ENCODE measurements around the gene ST3GAL6. TPM values are rescaled to one million over a fixed set of nuclear protein-coding genes. Genes with fewer than 3 reads are reported as not detected.
"Not testable (repeated sequence)": the region's sequence is repeated elsewhere in the genome, so short reads cannot be mapped to it uniquely, and the experiment has no call there.

The ST3GAL6 gene
- total and polyA plus RNA-seq, 2 donors: 3.1 to 16.7 TPM

GRCh38 chr3:98808071-98808470 is 44.9 kb downstream of the ST3GAL6 start:
- WGBS: 98% methylated on average over 2 of the region's 2 CpGs
- DNase-seq (ENCODE audit: extremely low spot score): no peak
- Histone ChIP-seq H3K4me1 (ENCODE audit: insufficient read depth) (no peaks in the 10 kb centered on the region), H3K4me3 (ENCODE audit: low read depth, low read length) (no peak overlapping the region), H3K27ac (ENCODE audit: low read depth) (no peak overlapping the region), H3K36me3 (ENCODE audit: insufficient read depth) (peaks cover 3% of the 10 kb centered on the region)

- WGBS: 45% methylated on average over 3 of the region's 3 CpGs
- Histone ChIP-seq H3K4me3 (ENCODE audit: low read depth, low read length) (no peak overlapping the region), H3K36me3 (ENCODE audit: insufficient read depth) (peaks cover 3% of the 10 kb centered on the region), H3K27ac (ENCODE audit: low read depth) (no peak overlapping the region), H3K4me1 (ENCODE audit: insufficient read depth) (no peaks in the 10 kb centered on the region)
- DNase-seq (ENCODE audit: extremely low spot score): no peak
Observed at GRCh38 chr3:98809557-98809956, 46.4 kb downstream of the ST3GAL6 start.

GRCh38 chr3:98811048-98811447 is 47.9 kb downstream of the ST3GAL6 start:
- Histone ChIP-seq H3K27ac (ENCODE audit: low read depth) (no peak overlapping the region), H3K36me3 (ENCODE audit: insufficient read depth) (peaks cover 3% of the 10 kb centered on the region)

GRCh38 chr3:98812851-98813374 is 49.8 kb downstream of the ST3GAL6 start:
- Histone ChIP-seq H3K4me1 (ENCODE audit: insufficient read depth) (no peaks in the 10 kb centered on the region), H3K27ac (ENCODE audit: low read depth) (no peak overlapping the region), H3K4me3 (ENCODE audit: low read depth, low read length) (no peak overlapping the region), H3K36me3 (ENCODE audit: insufficient read depth) (peaks cover 3% of the 10 kb centered on the region)
- 69% methylated on average over 5 of the region's 5 CpGs for WGBS
- DNase-seq (ENCODE audit: extremely low spot score): no peak

More at GRCh38 chr3:98811048-98811447, 47.9 kb downstream of the ST3GAL6 start:
- Histone ChIP-seq H3K4me1 (ENCODE audit: insufficient read depth) (no peaks in the 10 kb centered on the region), H3K4me3 (ENCODE audit: low read depth, low read length) (no peak overlapping the region)
- 81% methylated on average over 6 of the region's 6 CpGs for WGBS
- DNase-seq (ENCODE audit: extremely low spot score): no peak

GRCh38 chr3:98814817-98815420 is 51.8 kb downstream of the ST3GAL6 start:
- WGBS: 74% methylated on average over 5 of the region's 5 CpGs
- no peak overlapping the region for H3K4me3 ChIP-seq (ENCODE audit: low read depth, low read length)
- H3K36me3 ChIP-seq (ENCODE audit: insufficient read depth): no peaks in the 10 kb centered on the region
- H3K27ac ChIP-seq (ENCODE audit: low read depth): no peak overlapping the region
- no peak for DNase-seq (ENCODE audit: extremely low spot score)
- H3K4me1 ChIP-seq (ENCODE audit: insufficient read depth): no peaks in the 10 kb centered on the region

- DNase-seq (ENCODE audit: extremely low spot score): no peak
- no peak overlapping the region for H3K4me3 ChIP-seq (ENCODE audit: low read depth, low read length)
- no peak overlapping the region for H3K27ac ChIP-seq (ENCODE audit: low read depth)
- no peaks in the 10 kb centered on the region for H3K36me3 ChIP-seq (ENCODE audit: insufficient read depth)
- H3K4me1 ChIP-seq (ENCODE audit: insufficient read depth): no peaks in the 10 kb centered on the region
- 28% methylated on average over 3 of the region's 3 CpGs for WGBS
Observed at GRCh38 chr3:98817547-98818041, 54.5 kb downstream of the ST3GAL6 start.

GRCh38 chr3:98821063-98821462 is 57.9 kb downstream of the ST3GAL6 start:
- DNase-seq (ENCODE audit: extremely low spot score): no peak
- WGBS: 34% methylated on average over 3 of the region's 3 CpGs
- H3K4me1 ChIP-seq (ENCODE audit: insufficient read depth): no peaks in the 10 kb centered on the region
- no peak overlapping the region for H3K4me3 ChIP-seq (ENCODE audit: low read depth, low read length)
- no peaks in the 10 kb centered on the region for H3K36me3 ChIP-seq (ENCODE audit: insufficient read depth)
- no peak overlapping the region for H3K27ac ChIP-seq (ENCODE audit: low read depth)

- H3K4me1 ChIP-seq (ENCODE audit: insufficient read depth): no peaks in the 10 kb centered on the region
- H3K4me3 ChIP-seq (ENCODE audit: low read depth, low read length): no peak overlapping the region
- no peak overlapping the region for H3K27ac ChIP-seq (ENCODE audit: low read depth)
- no peaks in the 10 kb centered on the region for H3K36me3 ChIP-seq (ENCODE audit: insufficient read depth)
- 97% methylated on average over 4 of the region's 4 CpGs for WGBS
- no peak for DNase-seq (ENCODE audit: extremely low spot score)
Observed at GRCh38 chr3:98823791-98824190, 60.7 kb downstream of the ST3GAL6 start.

- no peaks in the 10 kb centered on the region for H3K4me1 ChIP-seq (ENCODE audit: insufficient read depth)
- H3K36me3 ChIP-seq (ENCODE audit: insufficient read depth): no peaks in the 10 kb centered on the region
- no peak overlapping the region for H3K4me3 ChIP-seq (ENCODE audit: low read depth, low read length)
- no peak overlapping the region for H3K27ac ChIP-seq (ENCODE audit: low read depth)
- 97% methylated on average over 6 of the region's 6 CpGs for WGBS
- no peak for DNase-seq (ENCODE audit: extremely low spot score)
Observed at GRCh38 chr3:98824256-98824655, 61.1 kb downstream of the ST3GAL6 start.

GRCh38 chr3:98826126-98826525 is 63.0 kb downstream of the ST3GAL6 start:
- WGBS: 81% methylated on average over 3 of the region's 3 CpGs
- no peak overlapping the region for H3K27ac ChIP-seq (ENCODE audit: low read depth)
- no peak for DNase-seq (ENCODE audit: extremely low spot score)
- H3K4me3 ChIP-seq (ENCODE audit: low read depth, low read length): no peak overlapping the region
- no peaks in the 10 kb centered on the region for H3K4me1 ChIP-seq (ENCODE audit: insufficient read depth)
- no peaks in the 10 kb centered on the region for H3K36me3 ChIP-seq (ENCODE audit: insufficient read depth)

GRCh38 chr3:98827221-98827920 is 64.2 kb downstream of the ST3GAL6 start:
- no peaks in the 10 kb centered on the region for H3K36me3 ChIP-seq (ENCODE audit: insufficient read depth)
- H3K4me1 ChIP-seq (ENCODE audit: insufficient read depth): no peaks in the 10 kb centered on the region
- H3K27ac ChIP-seq (ENCODE audit: low read depth): no peak overlapping the region
- no peak overlapping the region for H3K4me3 ChIP-seq (ENCODE audit: low read depth, low read length)
- no peak for DNase-seq (ENCODE audit: extremely low spot score)
- WGBS: 39% methylated on average over 1 of the region's 1 CpG

- DNase-seq (ENCODE audit: extremely low spot score): no peak
- Histone ChIP-seq H3K4me1 (ENCODE audit: insufficient read depth) (no peaks in the 10 kb centered on the region), H3K27ac (ENCODE audit: low read depth) (no peak overlapping the region), H3K4me3 (ENCODE audit: low read depth, low read length) (no peak overlapping the region), H3K36me3 (ENCODE audit: insufficient read depth) (no peaks in the 10 kb centered on the region)
- WGBS: 97% methylated on average over 1 of the region's 1 CpG
Observed at GRCh38 chr3:98829246-98829832, 66.2 kb downstream of the ST3GAL6 start.

GRCh38 chr3:98831060-98831459 is 67.9 kb downstream of the ST3GAL6 start:
- WGBS: 96% methylated on average over 5 of the region's 5 CpGs
- H3K27ac ChIP-seq (ENCODE audit: low read depth); H3K36me3 ChIP-seq (ENCODE audit: insufficient read depth); H3K4me3 ChIP-seq (ENCODE audit: low read depth, low read length); DNase-seq (ENCODE audit: extremely low spot score); H3K4me1 ChIP-seq (ENCODE audit: insufficient read depth): not testable (repeated sequence)

- WGBS: 89% methylated on average over 3 of the region's 3 CpGs
Observed at GRCh38 chr3:98839846-98840245, 76.7 kb downstream of the ST3GAL6 start.

More at GRCh38 chr3:98839846-98840245, 76.7 kb downstream of the ST3GAL6 start:
- no peaks in the 10 kb centered on the region for H3K4me1 ChIP-seq (ENCODE audit: insufficient read depth)
- no peak for DNase-seq (ENCODE audit: extremely low spot score)
- no peak overlapping the region for H3K4me3 ChIP-seq (ENCODE audit: low read depth, low read length)
- H3K36me3 ChIP-seq (ENCODE audit: insufficient read depth): no peaks in the 10 kb centered on the region
- H3K27ac ChIP-seq (ENCODE audit: low read depth): no peak overlapping the region

Measured in urinary bladder (tissue), 4 donors.